ENCODE data around the gene PTRHD1.
"Not testable (repeated sequence)": the region's sequence is repeated elsewhere in the genome, so short reads cannot be mapped to it uniquely, and the experiment has no call there.

The PTRHD1 gene, protein sequence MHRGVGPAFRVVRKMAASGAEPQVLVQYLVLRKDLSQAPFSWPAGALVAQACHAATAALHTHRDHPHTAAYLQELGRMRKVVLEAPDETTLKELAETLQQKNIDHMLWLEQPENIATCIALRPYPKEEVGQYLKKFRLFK

DNA sequence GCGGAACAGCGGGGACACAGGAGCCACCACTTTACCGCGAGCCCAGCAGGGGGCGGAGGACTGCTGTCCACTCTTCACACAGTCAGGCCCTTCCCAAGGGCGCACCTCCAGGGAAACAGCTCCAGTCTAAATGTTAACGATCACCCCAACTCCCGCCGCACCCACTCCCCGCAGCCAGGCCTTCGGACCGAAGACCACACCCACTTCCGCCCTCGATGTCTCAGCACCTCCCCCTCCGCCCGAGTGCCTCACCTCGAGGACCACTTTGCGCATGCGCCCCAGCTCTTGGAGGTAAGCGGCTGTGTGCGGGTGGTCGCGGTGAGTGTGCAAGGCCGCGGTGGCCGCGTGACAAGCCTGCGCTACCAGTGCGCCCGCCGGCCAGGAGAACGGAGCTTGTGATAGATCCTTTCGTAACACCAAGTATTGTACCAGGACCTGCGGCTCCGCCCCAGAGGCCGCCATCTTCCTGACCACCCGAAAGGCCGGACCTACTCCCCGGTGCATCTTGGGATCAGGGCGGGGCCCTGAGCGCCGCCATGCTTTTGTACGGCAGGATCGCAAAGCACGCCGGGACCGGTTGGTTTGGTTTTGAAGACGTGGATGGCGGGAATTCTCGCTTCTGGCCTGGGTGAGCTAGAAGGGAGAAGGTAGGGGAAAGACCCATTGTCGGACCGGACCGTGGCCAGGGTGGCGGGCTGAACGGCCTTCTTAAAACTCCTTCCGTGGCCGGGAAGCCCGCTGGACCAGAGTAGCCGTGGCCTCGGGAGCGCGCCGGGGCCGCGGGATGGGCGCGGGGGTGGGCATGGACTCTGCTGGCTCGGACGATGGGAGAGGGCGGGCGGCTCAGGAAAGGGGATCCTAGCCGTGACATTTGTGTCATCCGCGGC, at the start of gene PTRHD1, which contains the start of gene CENPO:
Gene PTRHD1, minus strand, starts transcription at position 518 of the 887 bp plus-strand sequence. Its CDS starts 14 bp downstream, at position 504.
Gene CENPO, plus strand, starts transcription at position 552 of the 887 bp plus-strand sequence. CDS start 495 bp downstream, outside the sequence.
- DNase-seq (peak; percentile 94), ATAC-seq (peak; percentile 96)
- H3K27ac Mint-ChIP-seq = peak within 1 kb of the TSS; percentile 100
- peak within 1 kb of the TSS; percentile 98 for H3K4me3 Mint-ChIP-seq
- H3K9me3 Mint-ChIP-seq = no peaks in the 10 kb centered on the region
- H3K27me3 Mint-ChIP-seq = no peaks in the 10 kb centered on the region
- peaks cover 42% of the 10 kb centered on the region for H3K4me1 Mint-ChIP-seq
- H3K36me3 Mint-ChIP-seq (ENCODE audit: low read depth) = peaks cover 41% of the 10 kb centered on the region

DNA sequence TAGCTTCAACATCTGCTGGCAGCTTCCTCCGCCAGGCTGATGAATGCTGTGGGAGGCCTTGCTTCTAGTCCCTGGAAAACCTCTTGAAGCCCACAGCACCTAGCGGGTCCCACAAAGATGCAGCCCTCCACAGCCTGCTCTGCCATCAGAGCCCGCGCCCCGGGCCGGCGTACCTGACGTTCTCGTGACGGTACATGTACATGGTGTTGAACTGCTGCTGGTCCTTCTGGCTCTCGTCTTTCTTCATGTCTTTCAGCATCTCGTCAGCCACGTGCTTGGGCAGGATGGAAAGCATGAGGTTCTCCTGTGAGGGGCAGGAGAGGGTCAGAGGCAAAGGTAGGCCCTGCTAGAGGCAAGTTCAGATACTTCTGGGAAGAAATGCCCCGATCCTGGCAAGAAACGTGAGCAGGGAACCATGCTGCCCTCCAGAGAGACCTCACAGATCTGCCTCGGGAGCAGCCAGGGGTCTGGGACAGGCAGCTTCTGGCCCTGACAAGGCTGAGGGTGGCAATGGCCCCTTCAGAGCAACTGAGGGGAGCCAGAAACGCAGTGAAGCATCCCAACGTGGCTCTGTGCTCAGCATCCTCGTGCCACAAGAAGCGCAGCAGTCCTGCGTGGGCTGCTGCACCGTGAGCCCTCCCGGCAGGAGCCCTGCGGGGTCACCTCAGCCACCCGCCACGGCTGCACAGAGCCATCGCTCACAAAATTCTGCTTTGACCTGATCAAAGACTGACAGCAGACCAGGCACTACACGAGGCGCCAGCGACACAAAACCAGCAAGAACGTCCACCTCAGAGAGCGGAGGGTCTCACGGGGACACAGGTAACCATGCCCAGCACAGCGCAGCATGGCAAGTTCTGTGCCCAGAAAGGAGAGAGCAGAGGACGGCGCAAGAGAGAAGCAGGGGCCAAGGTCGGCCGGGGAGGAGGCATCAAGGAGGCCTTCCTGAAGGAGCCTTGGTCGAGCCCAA, 49.2 kb upstream of the PTRHD1 start:
- H3K27ac Mint-ChIP-seq = no peak overlapping the region
- no peak overlapping the region for H3K4me3 Mint-ChIP-seq
- no peak for ATAC-seq
- DNase-seq = no peak
- H3K27me3 Mint-ChIP-seq = no peaks in the 10 kb centered on the region
- H3K36me3 Mint-ChIP-seq (ENCODE audit: low read depth) = peaks cover 9% of the 10 kb centered on the region
- H3K4me1 Mint-ChIP-seq = no peaks in the 10 kb centered on the region
- H3K9me3 Mint-ChIP-seq = no peaks in the 10 kb centered on the region

DNA sequence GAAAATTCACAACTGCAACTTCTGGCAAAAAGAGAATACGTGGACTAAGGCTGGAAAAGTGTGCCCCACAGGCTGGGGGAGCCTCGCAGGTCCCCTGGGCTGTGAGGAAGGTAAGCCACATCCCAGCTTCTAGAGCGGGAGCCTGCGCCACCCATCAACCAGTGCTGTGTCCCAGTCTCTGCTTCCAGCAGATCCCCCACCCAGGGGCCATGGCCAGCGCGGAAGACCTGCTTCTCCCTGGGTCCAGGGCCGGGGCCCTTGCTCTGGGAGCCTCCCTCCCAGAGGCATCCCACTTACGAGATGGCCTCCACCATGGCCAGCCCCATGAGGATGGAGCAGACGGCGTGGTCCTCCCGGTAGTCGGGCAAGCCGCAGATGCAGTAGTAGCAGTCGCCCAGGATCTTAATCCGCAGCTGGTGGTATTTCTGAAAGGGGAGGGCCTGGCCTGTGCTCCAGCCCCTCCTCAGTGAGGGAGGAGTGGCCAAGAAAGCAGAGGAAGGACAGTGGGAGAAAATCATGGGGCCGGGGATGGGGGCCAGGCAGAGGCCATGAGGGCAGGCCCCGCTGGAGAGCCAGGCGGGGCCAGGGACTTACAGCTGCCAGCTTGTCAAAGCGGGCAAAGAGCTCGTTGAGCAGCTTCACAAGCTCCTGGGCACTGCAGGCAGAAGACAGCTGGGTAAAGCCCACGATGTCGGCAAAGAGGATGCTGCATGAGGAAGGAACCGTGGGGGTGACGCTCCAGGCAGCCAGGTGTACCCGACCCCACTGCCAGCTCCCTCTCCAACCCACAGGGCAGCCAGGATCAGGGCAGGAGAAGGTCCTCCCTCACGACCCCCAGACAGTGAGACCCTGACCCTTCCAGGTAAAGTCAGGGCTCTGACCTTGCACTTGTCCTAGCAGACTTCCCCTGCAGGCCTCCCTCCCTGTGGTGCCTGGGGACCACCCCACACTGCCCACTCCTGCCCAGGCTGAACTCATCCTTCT, 48.1 kb upstream of the PTRHD1 start:
- Mint-ChIP-seq H3K36me3 (ENCODE audit: low read depth) (peaks cover 11% of the 10 kb centered on the region), H3K4me1 (no peaks in the 10 kb centered on the region), H3K4me3 (no peak overlapping the region), H3K27me3 (no peaks in the 10 kb centered on the region), H3K9me3 (no peaks in the 10 kb centered on the region), H3K27ac (no peak overlapping the region)
- DNase-seq (no peak), ATAC-seq (no peak)

DNA sequence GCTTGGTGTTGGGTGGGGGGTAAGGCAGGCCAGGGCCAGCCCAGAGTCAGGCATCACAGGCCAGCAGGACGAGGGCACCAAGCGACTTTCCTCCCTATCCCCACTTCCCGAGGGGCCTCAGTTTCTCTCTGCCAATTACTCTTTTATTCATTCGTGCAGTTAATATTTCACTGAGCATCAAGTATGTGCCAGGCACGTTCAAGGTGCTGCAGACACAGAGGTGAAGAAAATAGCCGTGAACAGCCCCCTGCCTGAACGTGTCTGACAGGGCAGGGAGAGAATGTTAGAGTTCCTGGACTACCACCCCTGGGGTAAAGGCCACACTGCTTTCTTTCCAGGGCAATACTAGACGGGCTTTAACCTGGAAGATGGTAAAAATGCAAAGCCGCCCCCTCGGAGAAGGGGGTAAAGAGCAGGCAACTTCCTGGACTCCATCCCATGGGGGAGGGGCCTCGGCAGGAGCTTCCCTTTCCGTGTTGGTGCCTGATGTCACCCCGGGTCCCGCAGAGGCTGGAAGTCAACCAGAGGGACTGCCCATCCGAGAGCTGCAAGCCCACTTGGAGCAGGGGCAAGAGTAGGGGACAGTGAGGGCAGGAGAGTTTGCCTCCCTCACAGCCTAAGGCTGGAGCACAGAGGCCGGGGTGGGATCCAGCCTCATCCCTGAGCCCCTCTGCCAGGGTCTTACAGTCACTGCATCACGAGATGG, 47.1 kb upstream of the PTRHD1 start:
- Mint-ChIP-seq H3K9me3 (no peaks in the 10 kb centered on the region), H3K4me3 (no peak overlapping the region), H3K4me1 (no peaks in the 10 kb centered on the region), H3K27me3 (no peaks in the 10 kb centered on the region), H3K36me3 (ENCODE audit: low read depth) (peaks cover 10% of the 10 kb centered on the region), H3K27ac (no peak overlapping the region)
- ATAC-seq (no peak), DNase-seq (no peak)

DNA sequence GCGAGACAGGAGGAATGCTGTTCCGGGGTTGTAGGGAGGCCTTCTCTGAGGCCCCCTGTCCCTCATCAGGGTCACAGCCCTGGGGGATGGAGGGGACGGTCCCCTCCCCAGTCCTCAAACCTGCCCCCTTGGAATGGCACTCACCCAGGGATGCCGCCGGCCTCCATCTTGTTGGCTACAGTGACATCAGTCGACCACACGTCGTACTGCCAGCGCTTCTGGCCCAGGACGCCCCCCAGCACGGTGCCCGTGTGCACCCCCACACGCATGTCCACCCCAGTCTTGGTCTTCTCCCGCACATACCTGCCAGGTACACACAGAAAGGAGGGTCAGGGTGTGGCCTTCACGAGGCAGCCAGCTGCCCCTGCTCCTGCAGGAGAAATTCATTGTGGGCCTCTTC, 46.5 kb upstream of the PTRHD1 start:
- H3K27ac Mint-ChIP-seq = no peak overlapping the region
- DNase-seq (no peak), ATAC-seq (no peak)
- H3K4me3 Mint-ChIP-seq = no peak overlapping the region
- H3K9me3 Mint-ChIP-seq = no peaks in the 10 kb centered on the region
- H3K36me3 Mint-ChIP-seq (ENCODE audit: low read depth) = peaks cover 8% of the 10 kb centered on the region
- no peaks in the 10 kb centered on the region for H3K4me1 Mint-ChIP-seq
- no peaks in the 10 kb centered on the region for H3K27me3 Mint-ChIP-seq

DNA sequence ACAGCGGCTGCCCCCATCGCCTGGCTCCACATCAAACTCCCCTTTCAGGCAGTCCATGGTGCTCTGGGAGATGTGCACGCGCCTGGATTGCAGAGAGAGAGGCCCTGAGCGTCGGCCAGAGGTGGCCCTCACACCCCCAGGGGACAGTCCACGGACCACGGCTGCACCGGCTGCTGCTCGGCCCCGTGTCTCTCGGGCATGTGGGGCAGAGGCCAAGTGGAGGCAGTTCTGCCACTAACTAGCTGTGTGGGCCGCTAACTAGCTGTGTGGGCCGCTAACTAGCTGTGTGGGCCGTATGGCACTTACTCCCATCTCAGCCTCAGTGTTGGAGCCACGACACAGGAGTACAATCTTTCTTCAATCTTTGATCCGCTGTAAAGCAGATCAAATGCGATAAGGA, 45.4 kb upstream of the PTRHD1 start:
- DNase-seq = no peak
- ATAC-seq = no peak

DNA sequence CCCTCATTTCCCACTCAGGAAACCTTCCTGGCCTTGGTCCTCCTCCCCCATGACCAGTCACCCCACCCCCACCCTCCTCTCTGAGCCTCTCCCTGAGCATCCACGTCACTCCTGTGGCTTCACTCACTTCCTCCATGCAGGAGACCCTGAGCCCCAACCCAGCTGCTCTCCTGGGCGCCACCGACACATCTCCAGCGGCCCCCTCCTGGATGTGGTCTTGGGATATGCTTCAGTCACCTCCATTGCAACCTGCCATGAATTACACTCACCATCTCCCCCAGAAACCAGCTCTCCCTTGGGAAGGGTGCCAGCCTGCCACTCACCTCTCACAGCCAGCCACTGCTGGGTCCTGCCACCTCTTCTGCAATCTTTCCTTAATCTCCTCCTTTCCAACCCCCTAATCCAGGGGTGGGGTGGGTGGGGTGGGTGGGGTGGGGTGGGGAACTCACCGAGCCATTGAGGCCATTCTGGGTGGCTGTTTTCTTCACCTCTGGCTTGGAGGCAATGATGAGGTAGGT, 44.9 kb upstream of the PTRHD1 start:
- Mint-ChIP-seq H3K27me3 (no peaks in the 10 kb centered on the region), H3K9me3 (no peaks in the 10 kb centered on the region), H3K27ac (no peak overlapping the region), H3K4me3 (no peak overlapping the region), H3K4me1 (no peaks in the 10 kb centered on the region), H3K36me3 (ENCODE audit: low read depth) (peaks cover 17% of the 10 kb centered on the region)
- ATAC-seq = no peak
- no peak for DNase-seq

More for the DNA sequence above, 45.4 kb upstream of the PTRHD1 start:
- no peak overlapping the region for H3K4me3 Mint-ChIP-seq
- no peak overlapping the region for H3K27ac Mint-ChIP-seq
- peaks cover 14% of the 10 kb centered on the region for H3K36me3 Mint-ChIP-seq (ENCODE audit: low read depth)
- H3K4me1 Mint-ChIP-seq = no peaks in the 10 kb centered on the region
- no peaks in the 10 kb centered on the region for H3K27me3 Mint-ChIP-seq
- no peaks in the 10 kb centered on the region for H3K9me3 Mint-ChIP-seq

DNA sequence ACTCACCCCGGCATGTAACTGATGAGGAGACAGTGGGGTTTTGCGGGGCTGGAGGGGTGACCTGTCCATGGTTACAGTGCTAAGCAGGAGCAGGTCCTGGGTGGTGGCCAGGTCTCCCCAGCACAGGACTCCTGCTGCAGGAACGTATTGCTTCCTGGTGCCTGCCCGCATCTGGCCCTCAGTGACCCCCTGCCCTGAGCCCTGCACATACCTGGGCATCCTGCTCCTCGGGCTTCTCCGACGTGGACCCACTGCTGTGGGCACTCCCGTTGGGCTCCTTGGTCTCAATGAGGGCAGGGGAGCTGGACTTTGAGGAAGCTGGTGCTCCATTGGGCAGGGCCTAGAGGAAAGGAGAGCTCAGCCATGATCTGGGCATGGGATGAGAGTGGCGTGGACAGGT, 43.5 kb upstream of the PTRHD1 start:
- Mint-ChIP-seq H3K27ac (no peak overlapping the region), H3K4me1 (no peaks in the 10 kb centered on the region), H3K9me3 (no peaks in the 10 kb centered on the region)

DNA sequence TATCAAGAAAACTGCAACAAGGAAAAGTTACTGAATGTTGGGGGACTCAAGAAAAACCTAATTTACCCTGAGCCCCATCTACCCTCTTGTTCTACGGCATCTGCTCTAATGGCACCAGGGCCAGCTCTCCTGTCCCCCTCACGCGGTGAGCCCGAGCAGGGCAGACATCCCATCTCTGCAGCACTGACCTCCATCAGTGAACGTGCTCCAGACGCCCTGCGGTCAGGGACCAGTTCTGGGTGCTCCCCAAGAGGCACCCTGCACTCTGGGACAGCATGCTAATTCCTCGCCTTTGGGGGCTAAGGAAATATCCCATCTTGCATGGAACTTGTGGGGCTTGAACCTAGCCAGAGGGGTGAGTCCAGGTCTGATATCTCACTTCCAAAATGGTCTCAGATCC, 43.0 kb upstream of the PTRHD1 start:
- Mint-ChIP-seq H3K27me3 (no peaks in the 10 kb centered on the region), H3K27ac (no peak overlapping the region), H3K9me3 (no peaks in the 10 kb centered on the region), H3K4me3 (no peak overlapping the region), H3K4me1 (no peaks in the 10 kb centered on the region), H3K36me3 (ENCODE audit: low read depth) (peaks cover 22% of the 10 kb centered on the region)
- DNase-seq = no peak
- ATAC-seq = no peak

More for the DNA sequence above, 43.5 kb upstream of the PTRHD1 start:
- no peak for ATAC-seq
- no peaks in the 10 kb centered on the region for H3K27me3 Mint-ChIP-seq
- DNase-seq = no peak
- H3K4me3 Mint-ChIP-seq = no peak overlapping the region
- peaks cover 20% of the 10 kb centered on the region for H3K36me3 Mint-ChIP-seq (ENCODE audit: low read depth)

DNA sequence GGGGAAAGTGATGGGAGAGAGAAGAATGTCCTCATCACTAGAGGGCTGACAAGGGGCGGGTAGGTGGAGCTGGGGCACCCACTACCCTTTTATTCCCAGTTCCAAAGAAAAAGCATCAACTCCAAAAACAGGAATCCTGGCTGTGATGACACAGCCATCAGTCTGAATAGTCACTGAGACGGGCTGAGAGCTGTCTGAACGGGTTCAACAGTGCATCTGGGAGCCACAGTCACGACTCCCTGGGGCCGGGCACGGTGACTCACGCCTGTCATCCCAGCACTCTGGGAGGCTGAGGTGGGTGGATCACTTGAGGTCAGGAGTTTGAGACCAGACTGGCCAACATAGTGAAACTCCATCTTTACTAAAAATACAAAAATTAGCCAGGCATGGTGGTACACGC, 42.2 kb upstream of the PTRHD1 start:
- not testable (repeated sequence) for H3K27ac Mint-ChIP-seq, DNase-seq, H3K4me3 Mint-ChIP-seq, H3K27me3 Mint-ChIP-seq, ATAC-seq, H3K4me1 Mint-ChIP-seq, H3K9me3 Mint-ChIP-seq
- H3K36me3 Mint-ChIP-seq (ENCODE audit: low read depth) = peaks cover 22% of the 10 kb centered on the region

DNA sequence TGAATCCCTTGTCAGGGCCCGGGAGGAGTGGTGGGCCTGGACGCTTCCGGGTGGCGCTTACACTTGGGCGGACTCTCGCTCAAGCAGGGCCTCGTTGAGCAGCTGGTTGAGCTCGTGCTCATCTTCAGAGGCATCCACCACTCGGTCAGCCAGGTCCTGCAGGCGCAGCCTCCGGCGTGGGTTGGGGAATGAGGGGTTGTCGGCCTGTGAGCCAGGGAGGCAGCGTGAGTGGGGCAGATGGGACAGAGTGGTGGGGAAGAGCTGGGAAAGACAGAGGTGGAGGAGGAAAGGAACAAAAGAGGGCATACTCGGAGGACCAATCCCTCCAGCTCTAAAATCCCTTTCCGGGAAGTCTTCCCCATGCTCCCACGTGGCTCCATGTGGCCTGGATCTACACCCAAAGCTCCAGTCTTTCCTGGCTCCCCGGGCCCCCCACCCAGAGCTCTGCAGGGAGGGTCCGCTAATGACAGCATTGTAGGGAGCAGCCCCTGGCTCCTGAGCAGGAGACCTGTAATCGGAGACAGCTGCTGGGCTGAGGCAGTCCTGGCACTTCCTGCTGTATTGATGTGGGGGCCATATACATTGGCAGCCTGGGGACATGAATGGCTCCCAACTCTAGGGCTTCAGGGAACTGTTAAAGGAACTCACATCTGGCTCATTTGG, 41.7 kb upstream of the PTRHD1 start:
- no peaks in the 10 kb centered on the region for H3K9me3 Mint-ChIP-seq
- peaks cover 22% of the 10 kb centered on the region for H3K36me3 Mint-ChIP-seq (ENCODE audit: low read depth)
- no peak overlapping the region for H3K4me3 Mint-ChIP-seq
- DNase-seq = no peak
- no peak for ATAC-seq
- H3K27ac Mint-ChIP-seq = no peak overlapping the region
- H3K27me3 Mint-ChIP-seq = no peaks in the 10 kb centered on the region
- no peaks in the 10 kb centered on the region for H3K4me1 Mint-ChIP-seq

DNA sequence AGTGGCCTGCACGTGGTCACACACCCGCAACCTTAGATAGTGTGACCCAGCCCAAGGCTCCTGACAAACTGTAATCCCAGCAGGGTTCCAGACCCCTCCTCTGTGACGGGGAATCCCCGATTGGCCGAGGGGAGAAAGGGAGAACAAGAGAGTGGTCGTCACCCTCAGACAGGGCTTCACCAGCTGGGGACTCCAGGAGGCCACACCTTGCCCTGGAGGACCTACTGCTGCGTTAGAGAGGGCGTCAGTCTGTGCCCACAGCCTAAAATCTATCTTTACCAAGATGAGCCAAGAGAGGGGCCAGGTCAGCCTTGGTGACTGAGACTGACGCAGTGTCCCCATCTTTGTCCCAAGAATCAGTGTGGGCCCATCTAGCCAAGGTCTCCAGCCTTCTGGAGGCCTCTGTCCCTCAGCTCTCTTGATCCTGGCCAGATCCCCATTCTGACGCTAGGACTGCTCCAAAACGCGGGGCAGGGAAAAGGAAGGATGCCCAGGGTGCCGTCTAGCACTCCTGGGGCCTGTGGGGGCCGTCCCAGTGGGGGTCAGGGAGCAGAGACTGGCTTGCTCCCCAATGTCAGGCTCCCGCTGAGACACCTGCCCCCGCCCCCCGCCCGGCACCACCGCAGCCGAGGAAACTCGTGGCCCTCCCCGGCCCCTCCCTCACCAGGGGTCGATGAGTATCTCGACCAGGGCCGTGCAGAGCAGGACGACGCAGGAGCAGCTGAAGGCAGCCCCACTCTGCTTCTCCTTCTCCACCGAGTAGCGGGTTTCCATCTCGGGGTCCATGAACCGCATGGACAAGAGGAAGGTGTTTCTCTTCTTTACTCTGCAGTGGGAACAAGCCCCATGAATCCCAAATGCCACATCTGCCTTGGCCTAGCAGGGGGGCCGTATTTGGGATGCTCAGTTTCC, 40.9 kb upstream of the PTRHD1 start:
- Mint-ChIP-seq H3K36me3 (ENCODE audit: low read depth) (peaks cover 22% of the 10 kb centered on the region), H3K27ac (no peak overlapping the region)

More for the DNA sequence above, 40.9 kb upstream of the PTRHD1 start:
- Mint-ChIP-seq H3K27me3 (no peaks in the 10 kb centered on the region), H3K9me3 (no peaks in the 10 kb centered on the region), H3K4me3 (no peak overlapping the region), H3K4me1 (no peaks in the 10 kb centered on the region)
- no peak for ATAC-seq
- no peak for DNase-seq
